DOHH2 (cell line): Measurements from ENCODE around the gene PRKCE.

ENCODE experiments used
- H3F3A ChIP-seq: fragments of 200-600 bp; sonication (generic), shearing (Covaris generic); 2 replicates; pipeline ENCODE4 v1.6.0; 2016; ENCODE audit warnings: antibody characterized with exemption, mild to moderate bottlenecking; ENCODE audit not compliant: control insufficient read depth, insufficient read depth
- H3K27ac ChIP-seq: fragments of 200-600 bp; sonication (generic); 2 replicates; pipeline ENCODE4 v1.5.1; 2014; ENCODE audit warnings: low read depth, mild to moderate bottlenecking, low read length, moderate library complexity
- H3K27me3 ChIP-seq: fragments of 200-600 bp; sonication (generic); 2 replicates; pipeline ENCODE4 v1.6.1; 2014; ENCODE audit warnings: mild to moderate bottlenecking, low read length, mixed read lengths; ENCODE audit not compliant: control insufficient read depth
- H3K36me3 ChIP-seq: fragments of 200-600 bp; sonication (generic); 2 replicates; pipeline ENCODE4 v1.6.1; 2014; ENCODE audit warnings: mild to moderate bottlenecking, low read length, moderate library complexity, mixed read lengths; ENCODE audit not compliant: control insufficient read depth
- H3K4me1 ChIP-seq: fragments of 200-600 bp; sonication (generic); 2 replicates; pipeline ENCODE4 v1.6.1; 2014; ENCODE audit warnings: mild to moderate bottlenecking, low read length, mixed read lengths; ENCODE audit not compliant: control insufficient read depth
- H3K4me2 ChIP-seq: fragments of 200-600 bp; sonication (generic); 2 replicates; pipeline ENCODE4 v1.6.0; 2014; ENCODE audit warnings: mild to moderate bottlenecking, low read length, moderate library complexity
- H3K4me3 ChIP-seq: fragments of 200-600 bp; sonication (generic); 2 replicates; pipeline ENCODE4 v1.5.1; 2014; ENCODE audit warnings: mild to moderate bottlenecking, low read length, mixed read lengths
- H3K79me2 ChIP-seq: fragments of 200-600 bp; sonication (generic); 2 replicates; pipeline ENCODE4 v1.6.1; 2014; ENCODE audit warnings: mild to moderate bottlenecking, low read length, mixed read lengths; ENCODE audit not compliant: control insufficient read depth
- H3K9me2 ChIP-seq: fragments of 200-600 bp; sonication (generic); replicated peaks from 2 replicates; pipeline ENCODE4 v1.6.1; 2014; ENCODE audit warnings: mild to moderate bottlenecking, low read length, mixed read lengths; ENCODE audit not compliant: control insufficient read depth
- H3K9me3 ChIP-seq: fragments of 200-600 bp; sonication (generic); 2 replicates; pipeline ENCODE4 v1.6.1; 2014; ENCODE audit warnings: antibody characterized with exemption, low read length, mixed read lengths; ENCODE audit not compliant: control insufficient read depth, insufficient read depth
- H4K20me1 ChIP-seq: fragments of 200-600 bp; sonication (generic); 2 replicates; pipeline ENCODE4 v1.6.0; 2014; ENCODE audit warnings: low read depth, mild to moderate bottlenecking, antibody characterized with exemption, low read length, moderate library complexity; ENCODE audit not compliant: control insufficient read depth, insufficient read depth
- EZH2phosphoT487 ChIP-seq: fragments of 200-600 bp; sonication (generic); IDR thresholded peaks from 2 replicates; pipeline ENCODE4 v1.6.1; 2017; ENCODE audit warnings: borderline replicate concordance, mild to moderate bottlenecking, antibody characterized with exemption, low read length, moderate library complexity, mixed read lengths
- TF ChIP-seq, protein P1 (sequence below): fragments of 200-600 bp; sonication (generic); IDR thresholded peaks from one replicate; pipeline ENCODE4 v1.5.1; 2014; ENCODE audit warnings: antibody characterized with exemption, mild to moderate bottlenecking, low read depth, low read length; ENCODE audit not compliant: poor library complexity, severe bottlenecking

The PRKCE gene

DNA sequence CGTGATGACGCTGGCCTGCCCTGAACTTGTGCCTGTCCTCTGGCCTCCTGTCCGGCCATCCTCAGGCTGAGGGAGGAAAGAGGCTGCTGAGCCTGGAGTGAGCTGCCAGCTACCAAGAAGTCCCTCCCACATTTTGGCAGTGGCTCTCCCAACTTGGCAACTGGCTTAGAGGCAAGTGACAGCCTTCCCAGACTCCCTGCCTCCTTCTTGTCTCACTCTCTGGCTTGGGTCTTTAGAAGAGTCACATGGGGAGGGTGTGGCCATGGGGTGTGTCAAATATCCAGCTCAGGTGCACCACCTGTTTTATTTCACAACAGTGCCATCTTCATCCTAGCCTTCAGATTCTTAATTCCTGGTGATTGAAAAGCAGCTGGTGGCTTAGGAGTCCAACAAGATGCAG is 222.9 kb downstream of the PRKCE start:
- H3K4me2 ChIP-seq: no peak overlapping the region
- H3K79me2 ChIP-seq: no peaks in the 10 kb centered on the region
- no peaks in the 10 kb centered on the region for H3K9me2 ChIP-seq
- H3F3A ChIP-seq: no peaks in the 10 kb centered on the region
- TF ChIP-seq, protein P1, sequence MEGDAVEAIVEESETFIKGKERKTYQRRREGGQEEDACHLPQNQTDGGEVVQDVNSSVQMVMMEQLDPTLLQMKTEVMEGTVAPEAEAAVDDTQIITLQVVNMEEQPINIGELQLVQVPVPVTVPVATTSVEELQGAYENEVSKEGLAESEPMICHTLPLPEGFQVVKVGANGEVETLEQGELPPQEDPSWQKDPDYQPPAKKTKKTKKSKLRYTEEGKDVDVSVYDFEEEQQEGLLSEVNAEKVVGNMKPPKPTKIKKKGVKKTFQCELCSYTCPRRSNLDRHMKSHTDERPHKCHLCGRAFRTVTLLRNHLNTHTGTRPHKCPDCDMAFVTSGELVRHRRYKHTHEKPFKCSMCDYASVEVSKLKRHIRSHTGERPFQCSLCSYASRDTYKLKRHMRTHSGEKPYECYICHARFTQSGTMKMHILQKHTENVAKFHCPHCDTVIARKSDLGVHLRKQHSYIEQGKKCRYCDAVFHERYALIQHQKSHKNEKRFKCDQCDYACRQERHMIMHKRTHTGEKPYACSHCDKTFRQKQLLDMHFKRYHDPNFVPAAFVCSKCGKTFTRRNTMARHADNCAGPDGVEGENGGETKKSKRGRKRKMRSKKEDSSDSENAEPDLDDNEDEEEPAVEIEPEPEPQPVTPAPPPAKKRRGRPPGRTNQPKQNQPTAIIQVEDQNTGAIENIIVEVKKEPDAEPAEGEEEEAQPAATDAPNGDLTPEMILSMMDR: no peak
- no peak for TF ChIP-seq EZH2phosphoT487
- H3K36me3 ChIP-seq: no peaks in the 10 kb centered on the region
- H3K27ac ChIP-seq: no peak overlapping the region
- H3K4me3 ChIP-seq: no peak overlapping the region
- H3K9me3 ChIP-seq: peaks cover 13% of the 10 kb centered on the region; the same call in 1 of the 2 replicates
- no peaks in the 10 kb centered on the region for H3K27me3 ChIP-seq
- no peaks in the 10 kb centered on the region for H3K4me1 ChIP-seq
- H4K20me1 ChIP-seq: no peaks in the 10 kb centered on the region

DNA sequence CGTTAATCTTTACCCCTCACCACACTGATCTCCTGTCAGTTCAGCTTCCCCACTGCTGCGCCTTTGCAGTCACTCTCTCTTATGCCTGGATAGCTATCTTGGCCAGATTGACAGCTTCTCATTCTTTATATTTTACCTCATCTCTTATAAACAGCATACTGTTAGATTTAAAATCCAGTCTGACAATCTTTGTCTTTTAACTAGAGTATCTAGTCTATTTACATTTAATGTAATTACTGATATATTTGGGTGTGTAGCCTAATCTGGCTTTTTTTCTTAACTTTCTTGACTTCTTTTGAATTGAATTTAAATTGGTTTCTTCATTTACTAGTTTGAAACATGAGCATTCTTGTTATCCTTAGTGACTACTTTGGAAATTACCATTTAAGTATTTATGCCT is 225.1 kb downstream of the PRKCE start:
- no peak overlapping the region for H3K27ac ChIP-seq
- TF ChIP-seq, protein P1: no peak
- no peak for TF ChIP-seq EZH2phosphoT487
- no peaks in the 10 kb centered on the region for H3K4me1 ChIP-seq
- no peaks in the 10 kb centered on the region for H3K27me3 ChIP-seq
- no peaks in the 10 kb centered on the region for H3K79me2 ChIP-seq
- no peaks in the 10 kb centered on the region for H4K20me1 ChIP-seq
- H3K9me3 ChIP-seq: peaks cover 13% of the 10 kb centered on the region; the same call in 1 of the 2 replicates
- H3K4me2 ChIP-seq: no peak overlapping the region
- H3K4me3 ChIP-seq: no peak overlapping the region
- no peaks in the 10 kb centered on the region for H3K36me3 ChIP-seq
- H3F3A ChIP-seq: no peaks in the 10 kb centered on the region
- no peaks in the 10 kb centered on the region for H3K9me2 ChIP-seq

- Histone ChIP-seq H3K4me3 (no peak overlapping the region), H3K27me3 (no peaks in the 10 kb centered on the region), H3K4me2 (no peak overlapping the region), H3F3A (no peaks in the 10 kb centered on the region), H3K27ac (no peak overlapping the region), H4K20me1 (no peaks in the 10 kb centered on the region), H3K36me3 (no peaks in the 10 kb centered on the region), H3K79me2 (no peaks in the 10 kb centered on the region), H3K9me2 (no peaks in the 10 kb centered on the region), H3K4me1 (peaks cover under 1% of the 10 kb centered on the region; the same call in 1 of the 2 replicates), H3K9me3 (peaks cover 13% of the 10 kb centered on the region; the same call in 1 of the 2 replicates)
- TF ChIP-seq, protein P1: no peak
- no peak for TF ChIP-seq EZH2phosphoT487
Measured at GRCh38 chr2:45879406-45879805, 227.9 kb downstream of the PRKCE start.

GRCh38 chr2:45879936-45880335 is 228.5 kb downstream of the PRKCE start:
- Histone ChIP-seq H4K20me1 (no peaks in the 10 kb centered on the region), H3F3A (no peaks in the 10 kb centered on the region), H3K79me2 (no peaks in the 10 kb centered on the region), H3K36me3 (no peaks in the 10 kb centered on the region), H3K4me2 (no peak overlapping the region), H3K27ac (no peak overlapping the region), H3K4me1 (peaks cover 3% of the 10 kb centered on the region), H3K9me3 (peaks cover 13% of the 10 kb centered on the region; the same call in 1 of the 2 replicates), H3K4me3 (no peak overlapping the region), H3K27me3 (no peaks in the 10 kb centered on the region), H3K9me2 (no peaks in the 10 kb centered on the region)
- TF ChIP-seq, protein P1: no peak
- no peak for TF ChIP-seq EZH2phosphoT487
